Activated naive CD8-positive, alpha-beta T cell treated with anti-CD3 and anti-CD28 coated beads, Interleukin-2, amount 50 U/mL, for 24 hours (primary cell): ENCODE data around the gene NCAM2.

Source experiments
- ATAC-seq: fragments of 150-1000 bp; cut with Tn5 transposase; one replicate; pipeline ENCODE4 v1.10.0; 2021
- DNase-seq: peaks from one replicate; pipeline ENCODE4 v3.0.0; 2021
- H3K27ac Mint-ChIP-seq: one replicate; pipeline ENCODE4 v1.8.0; 2021; ENCODE audit warnings: mild to moderate bottlenecking, mixed read lengths
- H3K27me3 Mint-ChIP-seq: one replicate; pipeline ENCODE4 v1.8.0; 2021; ENCODE audit warnings: mixed read lengths
- H3K36me3 Mint-ChIP-seq: one replicate; pipeline ENCODE4 v1.8.0; 2021; ENCODE audit warnings: low read depth, mixed read lengths
- H3K4me1 Mint-ChIP-seq: one replicate; pipeline ENCODE4 v1.8.0; 2021; ENCODE audit warnings: mixed read lengths
- H3K4me3 Mint-ChIP-seq: one replicate; pipeline ENCODE4 v1.8.0; 2021; ENCODE audit warnings: mild to moderate bottlenecking, moderate library complexity, mixed read lengths
- H3K9me3 Mint-ChIP-seq: one replicate; pipeline ENCODE4 v1.8.0; 2021; ENCODE audit warnings: mixed read lengths

The NCAM2 gene

DNA sequence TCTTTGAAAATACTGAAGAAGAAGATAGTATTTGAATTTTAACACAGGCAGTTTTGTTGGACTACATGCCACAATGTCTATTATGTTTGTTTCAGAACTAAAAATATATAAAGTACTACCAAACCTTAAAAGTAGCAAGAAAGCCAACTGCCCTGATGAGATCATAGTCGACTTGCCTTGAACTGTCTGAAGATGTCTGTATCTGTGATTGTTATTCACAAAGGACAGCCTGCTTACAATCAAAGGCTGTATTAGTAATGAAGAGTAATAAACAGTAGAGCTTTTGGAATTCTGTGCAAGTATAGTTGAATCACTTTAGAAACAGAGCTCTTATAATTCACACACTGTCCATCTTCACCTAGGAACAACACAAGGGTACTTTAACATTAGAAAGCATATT lies 228.3 kb downstream of the NCAM2 start:
- H3K27ac Mint-ChIP-seq: no peak overlapping the region
- DNase-seq: no peak
- no peaks in the 10 kb centered on the region for H3K9me3 Mint-ChIP-seq
- no peaks in the 10 kb centered on the region for H3K27me3 Mint-ChIP-seq
- no peaks in the 10 kb centered on the region for H3K36me3 Mint-ChIP-seq
- H3K4me1 Mint-ChIP-seq: no peaks in the 10 kb centered on the region
- no peak overlapping the region for H3K4me3 Mint-ChIP-seq
- ATAC-seq: no peak

- no peak for ATAC-seq
- H3K27me3 Mint-ChIP-seq: no peaks in the 10 kb centered on the region
- DNase-seq: no peak
- H3K4me1 Mint-ChIP-seq: no peaks in the 10 kb centered on the region
- H3K27ac Mint-ChIP-seq: no peak overlapping the region
- H3K36me3 Mint-ChIP-seq: no peaks in the 10 kb centered on the region
- no peaks in the 10 kb centered on the region for H3K9me3 Mint-ChIP-seq
- no peak overlapping the region for H3K4me3 Mint-ChIP-seq
Observed at GRCh38 chr21:21230672-21231071, 232.5 kb downstream of the NCAM2 start.

DNA sequence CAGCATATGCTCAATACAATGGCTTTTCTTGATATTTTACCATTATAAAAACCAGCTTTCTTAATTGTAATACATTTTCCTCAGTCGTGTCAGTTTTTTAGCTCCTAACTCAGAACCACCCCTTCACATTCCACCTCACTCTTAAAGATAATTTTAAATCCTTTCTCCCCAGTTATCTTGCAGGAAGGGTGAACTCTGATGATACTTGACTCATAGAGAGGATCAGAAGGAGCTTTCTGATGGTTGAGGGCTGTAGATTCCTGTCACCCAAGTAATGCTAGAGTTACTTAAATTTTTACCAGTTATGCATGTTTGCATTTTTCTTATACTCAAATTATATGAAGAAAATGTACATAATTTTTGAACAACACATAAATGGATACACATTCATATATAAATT lies 233.7 kb downstream of the NCAM2 start:
- Mint-ChIP-seq H3K36me3 (no peaks in the 10 kb centered on the region), H3K27ac (no peak overlapping the region), H3K9me3 (no peaks in the 10 kb centered on the region), H3K4me1 (no peaks in the 10 kb centered on the region), H3K27me3 (no peaks in the 10 kb centered on the region), H3K4me3 (no peak overlapping the region)
- DNase-seq (no peak), ATAC-seq (no peak)

GRCh38 chr21:21232320-21232719 lies 234.1 kb downstream of the NCAM2 start:
- Mint-ChIP-seq H3K27ac (no peak overlapping the region), H3K9me3 (no peaks in the 10 kb centered on the region), H3K4me1 (no peaks in the 10 kb centered on the region), H3K4me3 (no peak overlapping the region), H3K36me3 (no peaks in the 10 kb centered on the region), H3K27me3 (no peaks in the 10 kb centered on the region)
- ATAC-seq (no peak), DNase-seq (no peak)

DNA sequence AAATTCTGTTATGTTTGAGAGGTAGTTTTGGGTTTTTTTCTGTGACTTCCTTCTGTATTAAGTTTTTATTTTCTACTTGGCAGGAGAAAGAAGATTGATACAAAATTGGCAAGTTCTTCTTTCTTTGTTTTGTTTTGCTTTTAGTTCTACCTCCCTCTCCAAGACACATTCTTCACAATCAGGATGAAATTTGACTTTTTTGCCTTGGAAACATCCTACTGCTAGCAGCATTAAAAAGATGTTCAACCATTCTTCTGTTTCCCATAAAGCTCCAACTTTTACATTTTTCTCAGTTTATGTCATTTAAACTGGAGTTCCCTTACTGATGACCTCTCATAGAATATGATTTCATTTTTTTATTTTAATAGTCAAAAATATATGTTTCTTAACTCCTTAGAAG lies 234.8 kb downstream of the NCAM2 start:
- Mint-ChIP-seq H3K36me3 (no peaks in the 10 kb centered on the region), H3K9me3 (no peaks in the 10 kb centered on the region), H3K4me1 (no peaks in the 10 kb centered on the region), H3K27me3 (no peaks in the 10 kb centered on the region), H3K27ac (no peak overlapping the region), H3K4me3 (no peak overlapping the region)
- no peak for ATAC-seq
- DNase-seq: no peak

DNA sequence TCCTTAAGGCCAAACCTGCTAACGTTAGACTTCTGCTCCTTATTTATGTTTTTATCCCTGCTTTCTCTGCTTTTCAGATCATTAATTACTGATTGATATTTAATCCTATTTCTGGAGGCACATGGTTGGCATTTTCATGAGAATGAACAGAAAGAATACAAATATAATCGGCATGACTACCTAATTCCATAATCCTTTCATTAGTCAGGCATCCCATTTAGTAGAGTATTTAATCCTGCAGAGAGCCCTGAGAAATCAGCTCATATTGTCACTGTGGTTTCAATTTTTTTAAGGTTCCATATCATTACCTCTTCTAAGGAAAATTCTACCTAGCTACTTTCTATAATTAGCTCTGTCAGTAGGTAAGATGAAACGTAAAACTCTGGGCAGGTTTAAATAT lies 238.8 kb downstream of the NCAM2 start:
- H3K36me3 Mint-ChIP-seq: no peaks in the 10 kb centered on the region
- H3K27ac Mint-ChIP-seq: no peak overlapping the region
- H3K9me3 Mint-ChIP-seq: no peaks in the 10 kb centered on the region
- H3K4me1 Mint-ChIP-seq: no peaks in the 10 kb centered on the region
- H3K4me3 Mint-ChIP-seq: no peak overlapping the region
- no peaks in the 10 kb centered on the region for H3K27me3 Mint-ChIP-seq
- no peak for DNase-seq
- ATAC-seq: no peak

DNA sequence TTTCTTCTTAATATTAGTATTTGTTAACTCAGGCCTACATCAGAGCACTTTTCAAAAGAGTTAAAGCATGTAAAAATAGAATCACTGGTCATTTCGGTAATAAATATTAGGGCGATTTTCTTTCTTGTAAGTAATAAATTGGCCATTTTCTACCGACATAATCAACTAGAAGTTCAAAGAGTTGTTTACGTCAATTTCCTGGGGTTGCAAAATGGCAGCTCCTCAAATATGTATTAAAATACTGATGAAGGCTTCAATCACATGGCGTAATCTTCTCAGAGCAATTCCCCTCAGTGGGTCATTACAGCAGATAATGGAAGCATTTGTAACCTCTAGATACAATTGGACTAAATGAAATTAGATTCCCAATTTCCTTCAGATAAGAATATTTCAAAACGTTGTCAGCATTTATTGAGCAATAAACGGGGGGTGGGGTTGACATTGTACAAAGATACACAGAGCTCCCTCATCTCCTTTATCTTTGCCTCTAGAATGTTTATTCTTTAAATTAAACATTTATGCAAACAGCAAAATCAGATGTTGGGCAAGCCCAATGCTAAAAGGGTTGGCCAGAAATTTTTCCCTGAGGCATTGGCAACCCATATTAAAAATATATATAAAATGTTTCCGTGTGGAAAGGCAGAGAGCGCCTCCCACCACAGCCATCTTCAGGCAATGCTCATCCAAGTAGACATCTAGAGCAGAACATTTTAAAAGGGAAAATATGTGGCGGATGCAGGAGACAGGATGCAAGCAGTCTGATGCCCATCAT lies 240.6 kb downstream of the NCAM2 start:
- H3K4me3 Mint-ChIP-seq: no peak overlapping the region
- no peak for ATAC-seq

DNA sequence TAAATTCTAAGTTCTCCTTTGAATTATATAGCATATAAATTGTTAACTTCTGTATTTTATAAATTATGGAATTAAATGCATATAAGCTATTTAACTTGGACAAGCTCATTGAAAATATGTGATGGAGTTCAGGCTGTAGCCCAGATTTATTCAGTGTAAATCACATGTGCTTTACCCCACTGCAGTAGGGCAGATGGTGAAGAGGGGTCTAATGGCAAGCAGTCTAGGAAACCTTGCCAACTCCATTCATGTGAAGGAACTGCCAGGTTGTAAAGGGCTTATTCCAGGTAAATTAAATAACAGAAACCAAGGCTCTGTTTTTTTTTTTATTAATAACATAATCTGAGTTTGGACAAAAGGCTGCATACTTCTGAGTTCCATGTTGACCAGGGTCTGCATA lies 243.2 kb downstream of the NCAM2 start:
- H3K27ac Mint-ChIP-seq: no peak overlapping the region
- peaks cover 12% of the 10 kb centered on the region for H3K9me3 Mint-ChIP-seq
- H3K27me3 Mint-ChIP-seq: no peaks in the 10 kb centered on the region
- no peaks in the 10 kb centered on the region for H3K4me1 Mint-ChIP-seq
- no peak for ATAC-seq
- no peaks in the 10 kb centered on the region for H3K36me3 Mint-ChIP-seq
- no peak overlapping the region for H3K4me3 Mint-ChIP-seq
- DNase-seq: no peak

More for the DNA sequence above, 240.6 kb downstream of the NCAM2 start:
- no peak overlapping the region for H3K27ac Mint-ChIP-seq
- H3K27me3 Mint-ChIP-seq: no peaks in the 10 kb centered on the region
- no peaks in the 10 kb centered on the region for H3K9me3 Mint-ChIP-seq
- no peaks in the 10 kb centered on the region for H3K4me1 Mint-ChIP-seq
- H3K36me3 Mint-ChIP-seq: no peaks in the 10 kb centered on the region
- DNase-seq: no peak

DNA sequence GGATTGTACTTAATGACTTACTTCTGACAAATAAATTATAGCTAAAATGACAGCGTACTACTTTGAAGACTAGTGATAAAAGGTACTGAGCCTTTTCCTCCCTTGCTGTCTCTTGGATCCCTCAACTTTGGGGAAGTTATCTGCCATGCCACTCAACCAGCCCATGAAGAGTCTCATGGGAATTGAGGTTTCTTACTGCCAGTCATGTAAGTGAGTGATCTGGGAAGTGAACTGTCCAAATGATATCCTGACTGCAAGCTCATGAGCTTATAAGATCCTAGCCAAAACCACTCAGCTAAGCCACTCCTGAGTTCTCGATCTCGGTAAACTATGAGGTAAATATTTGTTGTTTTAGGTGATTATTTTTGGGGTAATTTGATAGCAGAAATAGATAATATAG lies 247.8 kb downstream of the NCAM2 start:
- DNase-seq: no peak
- no peaks in the 10 kb centered on the region for H3K36me3 Mint-ChIP-seq
- H3K4me1 Mint-ChIP-seq: no peaks in the 10 kb centered on the region
- no peak overlapping the region for H3K4me3 Mint-ChIP-seq
- peaks cover 12% of the 10 kb centered on the region for H3K9me3 Mint-ChIP-seq
- H3K27ac Mint-ChIP-seq: no peak overlapping the region
- ATAC-seq: no peak
- H3K27me3 Mint-ChIP-seq: no peaks in the 10 kb centered on the region

DNA sequence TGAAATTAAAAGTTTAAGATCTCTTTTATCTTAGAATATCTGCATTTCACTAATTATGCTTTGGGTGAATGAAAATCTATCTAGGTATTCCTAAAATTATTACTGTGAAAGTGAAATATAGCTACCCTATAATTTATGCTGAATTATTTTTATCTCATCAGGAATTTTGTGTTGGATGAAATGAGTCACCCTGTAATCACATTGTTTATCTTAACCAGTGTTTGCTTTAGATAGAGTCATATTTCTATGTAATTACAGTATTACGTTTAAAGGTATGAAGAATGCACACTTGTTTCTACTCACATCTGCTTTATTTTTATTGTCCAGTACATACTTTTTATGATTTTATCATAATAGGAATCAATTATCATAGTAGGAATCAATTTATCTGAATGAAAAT lies 249.2 kb downstream of the NCAM2 start:
- Mint-ChIP-seq H3K4me3 (no peak overlapping the region), H3K27ac (no peak overlapping the region), H3K36me3 (no peaks in the 10 kb centered on the region), H3K27me3 (no peaks in the 10 kb centered on the region), H3K9me3 (peaks cover 12% of the 10 kb centered on the region), H3K4me1 (no peaks in the 10 kb centered on the region)
- DNase-seq (no peak), ATAC-seq (no peak)

DNA sequence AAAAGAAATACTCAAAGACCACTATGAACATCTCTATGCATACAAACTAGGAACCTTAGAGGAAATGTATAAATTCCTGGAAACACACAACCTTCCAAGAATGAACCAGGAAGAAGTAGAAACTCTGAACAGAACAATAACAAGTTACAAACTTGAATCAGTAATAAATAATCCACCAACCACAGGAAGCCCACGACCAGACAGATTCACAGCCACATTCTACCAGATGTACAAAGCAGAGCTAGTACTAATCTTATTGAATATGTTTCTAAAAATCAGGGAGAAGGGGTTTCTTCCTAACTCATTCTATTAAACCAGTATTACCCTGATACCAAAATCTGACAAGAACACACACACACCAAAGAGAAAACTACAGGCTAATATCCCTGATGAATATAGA lies 263.8 kb downstream of the NCAM2 start:
- H3K4me3 Mint-ChIP-seq: no peak overlapping the region
- ATAC-seq: no peak

DNA sequence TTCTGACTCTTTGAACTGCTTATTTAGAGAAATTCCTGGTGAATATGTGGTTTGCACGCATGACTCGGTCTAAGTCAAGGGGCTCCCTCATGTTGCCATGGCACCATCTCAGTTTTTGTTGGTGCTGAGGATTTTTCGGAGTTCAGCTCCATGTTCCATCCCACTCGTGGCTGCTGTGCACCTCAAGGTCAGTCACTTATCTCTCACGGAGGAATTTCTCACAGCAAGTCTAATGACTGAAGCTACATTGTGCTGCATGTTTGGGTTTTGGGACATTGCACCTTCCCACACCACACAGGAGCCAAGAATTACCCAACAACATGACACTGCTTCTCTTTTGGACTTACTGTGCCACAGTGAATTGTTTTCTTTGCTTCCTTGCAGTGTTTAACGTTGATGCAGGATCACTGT lies 269.9 kb downstream of the NCAM2 start:
- Mint-ChIP-seq H3K27me3 (no peaks in the 10 kb centered on the region), H3K4me3 (no peak overlapping the region), H3K4me1 (no peaks in the 10 kb centered on the region), H3K9me3 (no peaks in the 10 kb centered on the region), H3K27ac (no peak overlapping the region), H3K36me3 (no peaks in the 10 kb centered on the region)
- ATAC-seq: no peak
- DNase-seq: no peak

More for the DNA sequence above, 263.8 kb downstream of the NCAM2 start:
- no peaks in the 10 kb centered on the region for H3K36me3 Mint-ChIP-seq
- no peak for DNase-seq
- peaks cover 7% of the 10 kb centered on the region for H3K9me3 Mint-ChIP-seq
- no peak overlapping the region for H3K27ac Mint-ChIP-seq
- no peaks in the 10 kb centered on the region for H3K27me3 Mint-ChIP-seq
- no peaks in the 10 kb centered on the region for H3K4me1 Mint-ChIP-seq

DNA sequence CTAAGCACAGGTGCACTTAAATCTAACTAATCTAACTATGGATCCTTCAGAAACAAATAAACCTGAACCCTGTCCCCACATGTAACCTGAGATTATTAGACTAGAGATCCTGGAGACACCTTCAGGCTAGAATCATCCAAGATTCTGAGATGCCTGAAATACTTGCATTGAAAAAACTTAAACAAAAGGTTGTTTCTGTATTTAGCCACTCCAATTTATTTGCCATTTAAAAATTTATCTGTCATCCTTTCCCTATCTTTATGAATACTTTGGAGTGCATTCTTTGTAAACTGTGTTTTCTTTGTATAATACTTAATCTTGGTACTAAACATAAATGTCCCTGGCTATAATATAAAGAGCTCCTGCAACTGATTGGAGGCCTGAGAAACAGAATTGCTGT lies 270.7 kb downstream of the NCAM2 start:
- Mint-ChIP-seq H3K9me3 (no peaks in the 10 kb centered on the region), H3K27ac (no peak overlapping the region), H3K4me3 (no peak overlapping the region), H3K27me3 (no peaks in the 10 kb centered on the region), H3K36me3 (no peaks in the 10 kb centered on the region), H3K4me1 (no peaks in the 10 kb centered on the region)
- DNase-seq (no peak), ATAC-seq (no peak)

DNA sequence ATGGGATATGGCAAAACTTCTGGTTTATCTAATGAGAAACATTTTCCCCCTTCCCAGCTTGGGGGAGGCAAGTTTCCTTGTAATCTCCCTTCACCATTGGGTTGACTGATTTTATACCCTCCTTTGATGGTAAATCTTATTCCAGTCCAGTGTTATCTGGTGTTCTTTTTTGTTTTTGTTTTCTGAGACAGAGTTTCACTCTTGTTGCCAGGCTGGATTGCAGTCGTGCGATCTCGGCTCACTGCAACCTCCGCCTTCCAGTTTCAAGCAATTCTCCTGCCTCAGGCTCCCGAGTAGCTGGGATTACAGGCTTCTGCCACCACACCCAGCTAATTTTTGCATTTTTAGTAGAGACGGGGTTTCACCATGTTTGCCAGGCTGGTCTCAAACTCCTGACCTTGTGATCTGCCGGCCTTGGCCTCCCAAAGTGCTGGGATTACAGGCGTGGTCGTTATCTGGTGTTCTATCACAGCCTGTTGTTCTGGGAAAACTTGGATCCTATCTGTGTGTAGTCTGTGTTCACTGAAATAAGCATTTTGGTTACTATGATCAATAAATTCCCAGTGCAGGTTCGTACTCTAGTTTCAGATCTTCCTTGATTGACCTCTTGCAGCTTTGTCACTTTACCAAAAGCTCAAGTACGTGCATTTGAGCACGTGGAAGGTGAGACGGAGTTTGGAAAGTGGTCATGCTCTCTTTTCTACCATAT lies 281.1 kb downstream of the NCAM2 start:
- H3K36me3 Mint-ChIP-seq: no peaks in the 10 kb centered on the region
- H3K4me3 Mint-ChIP-seq: no peak overlapping the region
- no peak for DNase-seq
- H3K9me3 Mint-ChIP-seq: peaks cover 5% of the 10 kb centered on the region
- no peak for ATAC-seq
- H3K27me3 Mint-ChIP-seq: no peaks in the 10 kb centered on the region
- no peak overlapping the region for H3K27ac Mint-ChIP-seq
- H3K4me1 Mint-ChIP-seq: no peaks in the 10 kb centered on the region

GRCh38 chr21:21283810-21284209 lies 285.6 kb downstream of the NCAM2 start:
- no peaks in the 10 kb centered on the region for H3K4me1 Mint-ChIP-seq
- no peaks in the 10 kb centered on the region for H3K36me3 Mint-ChIP-seq
- H3K9me3 Mint-ChIP-seq: no peaks in the 10 kb centered on the region
- ATAC-seq (no peak), DNase-seq (no peak)
- H3K4me3 Mint-ChIP-seq: no peak overlapping the region
- H3K27ac Mint-ChIP-seq: no peak overlapping the region
- no peaks in the 10 kb centered on the region for H3K27me3 Mint-ChIP-seq
